Endothelial cell (in vitro differentiated cells): ENCODE results near the gene NXT1. TPM values are rescaled to one million over a fixed set of nuclear protein-coding genes. Genes with fewer than 3 reads are reported as not detected.
A peak's percentile ranks its signal among the peaks of the same experiment; 100 is the strongest.
"Not testable (repeated sequence)": the region's sequence is repeated elsewhere in the genome, so short reads cannot be mapped to it uniquely, and the experiment has no call there.

Source experiments
- DNase-seq: peaks from one replicate; pipeline ENCODE4 v3.0.0; 2021; ENCODE audit warnings: low spot score
- H3K27ac Mint-ChIP-seq: one replicate; pipeline ENCODE4 v1.8.0; 2021; ENCODE audit warnings: mixed read lengths, inconsistent platforms; ENCODE audit not compliant: unreplicated experiment
- H3K27me3 Mint-ChIP-seq: one replicate; pipeline ENCODE4 v1.8.0; 2021; ENCODE audit warnings: mild to moderate bottlenecking, moderate library complexity, mixed read lengths, inconsistent platforms; ENCODE audit not compliant: unreplicated experiment
- H3K36me3 Mint-ChIP-seq: one replicate; pipeline ENCODE4 v1.8.0; 2021; ENCODE audit warnings: mild to moderate bottlenecking, low read depth, mixed read lengths, inconsistent platforms; ENCODE audit not compliant: unreplicated experiment
- H3K4me1 Mint-ChIP-seq: one replicate; pipeline ENCODE4 v1.8.0; 2021; ENCODE audit warnings: mild to moderate bottlenecking, mixed read lengths, inconsistent platforms; ENCODE audit not compliant: unreplicated experiment
- H3K4me3 Mint-ChIP-seq: one replicate; pipeline ENCODE4 v1.8.0; 2021; ENCODE audit warnings: mild to moderate bottlenecking, mixed read lengths, inconsistent platforms; ENCODE audit not compliant: unreplicated experiment
- H3K9me3 Mint-ChIP-seq: one replicate; pipeline ENCODE4 v1.8.0; 2021; ENCODE audit warnings: mixed read lengths, inconsistent platforms; ENCODE audit not compliant: unreplicated experiment
- CTCF ChIP-seq: fragments of 200-600 bp; sonication (generic); IDR thresholded peaks from one replicate; pipeline ENCODE4 v1.5.0; 2021; ENCODE audit warnings: antibody characterized with exemption; ENCODE audit not compliant: unreplicated experiment
- total RNA-seq: library from RNA; stranded (reverse); fragmentation: NEBNext Ultra II Directional; extraction: Animal tissue kit (Norgen Biotek cat#: 25700); gene quantifications from one replicate; pipeline ENCODE4 v1.2.1, GENCODE V29; 2021; ENCODE audit not compliant: unreplicated experiment

The NXT1 gene
- total RNA-seq, 1 donor from 2014 or later: 24.5 TPM

DNA sequence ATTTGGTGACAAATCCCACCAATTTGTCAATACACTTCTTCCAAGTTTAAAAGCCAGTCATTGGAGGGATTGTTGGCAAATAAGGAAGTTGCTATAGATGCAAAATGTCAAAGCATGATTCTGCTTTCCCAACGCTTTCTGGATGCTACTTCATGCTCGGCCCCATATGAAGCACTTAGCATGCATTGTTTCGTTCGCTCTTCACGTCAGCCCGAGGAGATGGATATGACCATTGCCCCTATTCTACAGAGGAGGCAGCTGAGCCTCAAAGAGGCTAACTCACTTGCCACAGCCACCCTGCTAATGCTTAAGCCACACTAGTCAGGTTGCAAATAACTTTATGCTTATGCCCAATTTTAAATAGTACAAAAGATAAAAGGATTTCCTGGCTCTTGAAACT, 2.8 kb upstream of the NXT1 start:
- Mint-ChIP-seq H3K36me3 (no peaks in the 10 kb centered on the region), H3K27me3 (peaks cover 2% of the 10 kb centered on the region), H3K9me3 (no peaks in the 10 kb centered on the region), H3K27ac (no peak overlapping the region), H3K4me3 (no peak overlapping the region), H3K4me1 (peaks cover 20% of the 10 kb centered on the region)
- no peak for TF ChIP-seq CTCF
- DNase-seq: no peak

GRCh38 chr20:23348510-23348909, 2.1 kb upstream of the NXT1 start:
- not testable (repeated sequence) for H3K27ac Mint-ChIP-seq, DNase-seq, H3K36me3 Mint-ChIP-seq, H3K27me3 Mint-ChIP-seq, H3K9me3 Mint-ChIP-seq
- Mint-ChIP-seq H3K4me3 (peak overlapping the region; percentile 47), H3K4me1 (peaks cover 20% of the 10 kb centered on the region)

- Mint-ChIP-seq H3K4me1 (peaks cover 20% of the 10 kb centered on the region), H3K4me3 (peak overlapping the region; percentile 95), H3K27me3 (peaks cover 2% of the 10 kb centered on the region), H3K27ac (peak overlapping the region; percentile 97), H3K9me3 (no peaks in the 10 kb centered on the region), H3K36me3 (peaks cover 5% of the 10 kb centered on the region)
- no peak for DNase-seq
- peak; percentile 21 for TF ChIP-seq CTCF
These were observed 1.0 kb upstream of the NXT1 start for GRCh38 chr20:23349338-23350195.

GRCh38 chr20:23350904-23351838, 580 bp downstream of the NXT1 start:
- no peak for TF ChIP-seq CTCF
- DNase-seq: peak; percentile 47

GRCh38 chr20:23356203-23356602, 5.6 kb downstream of the NXT1 start:
- no peak for TF ChIP-seq CTCF
- DNase-seq: no peak
- Mint-ChIP-seq H3K4me3 (no peak overlapping the region), H3K27me3 (no peaks in the 10 kb centered on the region), H3K4me1 (peaks cover 14% of the 10 kb centered on the region), H3K9me3 (no peaks in the 10 kb centered on the region), H3K27ac (no peak overlapping the region), H3K36me3 (peaks cover 11% of the 10 kb centered on the region)

More at GRCh38 chr20:23350904-23351838, 580 bp downstream of the NXT1 start:
- H3K9me3 Mint-ChIP-seq: no peaks in the 10 kb centered on the region
- peaks cover 23% of the 10 kb centered on the region for H3K4me1 Mint-ChIP-seq
- H3K36me3 Mint-ChIP-seq: peaks cover 11% of the 10 kb centered on the region
- peak overlapping the region; percentile 96 for H3K4me3 Mint-ChIP-seq
- peak overlapping the region; percentile 82 for H3K27ac Mint-ChIP-seq
- H3K27me3 Mint-ChIP-seq: peaks cover 2% of the 10 kb centered on the region
